ENCODE measurements around the gene ACVR1. TPM values are rescaled to one million over a fixed set of nuclear protein-coding genes. Genes with fewer than 3 reads are reported as not detected.

Gene ACVR1
- total and polyA plus RNA-seq, 9 of the 15 experiments (the other 6 are each of a cell fraction or from before 2014, with no cell fraction given): 3.8 to 14.3 (median 6.9) TPM

DNA sequence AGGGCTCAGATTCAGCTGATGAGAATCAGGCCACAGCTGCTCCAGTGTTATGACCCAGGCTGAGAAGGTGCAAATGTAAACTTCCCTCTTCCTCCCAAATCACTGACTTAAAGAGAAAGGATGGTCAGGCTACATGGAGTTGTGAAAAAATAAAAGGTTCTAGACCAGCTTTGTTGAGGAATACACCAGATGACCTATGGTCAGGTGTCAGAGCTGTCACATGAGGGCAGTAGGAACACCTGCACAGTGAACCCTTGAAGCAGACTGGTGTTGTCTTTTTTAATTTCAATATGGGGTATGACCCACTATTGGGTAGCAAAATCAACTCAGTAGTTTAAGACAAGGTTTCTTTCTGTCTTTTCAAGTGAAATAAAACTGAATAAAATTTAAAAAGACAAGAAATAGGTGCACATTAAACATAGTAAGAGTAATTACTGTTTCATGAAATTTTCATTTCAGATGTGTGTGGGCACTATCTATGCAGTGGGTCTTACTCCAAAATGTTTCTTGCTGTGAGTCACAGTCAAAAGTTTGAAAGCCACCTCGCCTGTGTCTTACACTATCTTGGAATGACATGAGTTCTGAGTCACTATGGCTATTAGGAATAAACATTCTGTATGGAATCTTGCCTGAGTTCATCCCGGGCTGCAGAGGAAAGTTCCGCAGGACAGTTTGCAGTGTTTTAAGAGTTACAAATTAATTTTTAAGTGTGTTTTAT is 83.6 kb downstream of the ACVR1 start (continued):
- TF ChIP-seq, protein P1, sequence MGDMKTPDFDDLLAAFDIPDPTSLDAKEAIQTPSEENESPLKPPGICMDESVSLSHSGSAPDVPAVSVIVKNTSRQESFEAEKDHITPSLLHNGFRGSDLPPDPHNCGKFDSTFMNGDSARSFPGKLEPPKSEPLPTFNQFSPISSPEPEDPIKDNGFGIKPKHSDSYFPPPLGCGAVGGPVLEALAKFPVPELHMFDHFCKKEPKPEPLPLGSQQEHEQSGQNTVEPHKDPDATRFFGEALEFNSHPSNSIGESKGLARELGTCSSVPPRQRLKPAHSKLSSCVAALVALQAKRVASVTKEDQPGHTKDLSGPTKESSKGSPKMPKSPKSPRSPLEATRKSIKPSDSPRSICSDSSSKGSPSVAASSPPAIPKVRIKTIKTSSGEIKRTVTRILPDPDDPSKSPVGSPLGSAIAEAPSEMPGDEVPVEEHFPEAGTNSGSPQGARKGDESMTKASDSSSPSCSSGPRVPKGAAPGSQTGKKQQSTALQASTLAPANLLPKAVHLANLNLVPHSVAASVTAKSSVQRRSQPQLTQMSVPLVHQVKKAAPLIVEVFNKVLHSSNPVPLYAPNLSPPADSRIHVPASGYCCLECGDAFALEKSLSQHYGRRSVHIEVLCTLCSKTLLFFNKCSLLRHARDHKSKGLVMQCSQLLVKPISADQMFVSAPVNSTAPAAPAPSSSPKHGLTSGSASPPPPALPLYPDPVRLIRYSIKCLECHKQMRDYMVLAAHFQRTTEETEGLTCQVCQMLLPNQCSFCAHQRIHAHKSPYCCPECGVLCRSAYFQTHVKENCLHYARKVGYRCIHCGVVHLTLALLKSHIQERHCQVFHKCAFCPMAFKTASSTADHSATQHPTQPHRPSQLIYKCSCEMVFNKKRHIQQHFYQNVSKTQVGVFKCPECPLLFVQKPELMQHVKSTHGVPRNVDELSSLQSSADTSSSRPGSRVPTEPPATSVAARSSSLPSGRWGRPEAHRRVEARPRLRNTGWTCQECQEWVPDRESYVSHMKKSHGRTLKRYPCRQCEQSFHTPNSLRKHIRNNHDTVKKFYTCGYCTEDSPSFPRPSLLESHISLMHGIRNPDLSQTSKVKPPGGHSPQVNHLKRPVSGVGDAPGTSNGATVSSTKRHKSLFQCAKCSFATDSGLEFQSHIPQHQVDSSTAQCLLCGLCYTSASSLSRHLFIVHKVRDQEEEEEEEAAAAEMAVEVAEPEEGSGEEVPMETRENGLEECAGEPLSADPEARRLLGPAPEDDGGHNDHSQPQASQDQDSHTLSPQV (IDR thresholded peaks at IDR 0.05): peak; percentile 25; the same call in 1 of the 2 replicates
- TF ChIP-seq GATAD2A (IDR thresholded peaks at IDR 0.05): no peak
- no peak for TF ChIP-seq RHOXF2B (CRISPR knock-in tag; conservative IDR thresholded peaks at IDR 0.05)
- no peak for TF ChIP-seq CEBPB (tag; IDR thresholded peaks at IDR 0.05)
- no peak for TF ChIP-seq CREB5 (CRISPR knock-in tag; IDR thresholded peaks at IDR 0.05)

Measured in K562 (cell line).